IMR-90 (cell line): Measurements from ENCODE around the gene OLFM4. TPM values are rescaled to one million over a fixed set of nuclear protein-coding genes. Genes with fewer than 3 reads are reported as not detected.

Source experiments
- ATAC-seq: fragments of 200-7000 bp; cut with Tn5 transposase; 2 replicates; pipeline ENCODE4 v1.9.1; 2020; ENCODE audit warnings: low read depth, mild to moderate bottlenecking, moderate library complexity
- BruUV-seq: library from RNA; stranded (reverse); fragments of 400-500 nt; replicated peaks from 2 replicates; lab custom pipeline; 2021; lab: Mats Ljungman, UMichigan
- CTCF ChIA-PET: fragments of 300-600 bp; formaldehyde crosslinking; extraction: SDS; loops from one replicate; lab custom pipeline; 2021; ENCODE audit warnings: antibody characterized with exemption; lab: Yijun Ruan, JAX
- POLR2A ChIA-PET: fragments of 300-600 bp; sonication (Branson Sonifier 250); formaldehyde crosslinking; loops from one replicate; lab custom pipeline; 2022; ENCODE audit warnings: antibody characterized with exemption; ENCODE audit not compliant: unreplicated experiment; lab: Charles Lee
- DNase-seq: peaks from one replicate; pipeline ENCODE4 v3.0.0; 2013
- H2AFZ ChIP-seq: replicated peaks from 2 replicates; pipeline ENCODE3; 2013; ENCODE audit warnings: low read length, mild to moderate bottlenecking; ENCODE audit not compliant: poor library complexity
- H2AK5ac ChIP-seq: 2 replicates; pipeline ENCODE4 v1.6.1; 2013; ENCODE audit warnings: low read depth, low read length, inconsistent platforms
- H2AK9ac ChIP-seq: replicated peaks from 2 replicates; pipeline ENCODE3; 2013; ENCODE audit warnings: mild to moderate bottlenecking, low read depth, low read length, moderate library complexity; ENCODE audit not compliant: poor library complexity
- H2BK120ac ChIP-seq: 2 replicates; pipeline ENCODE4 v1.6.1; 2013; ENCODE audit warnings: low read depth, low read length, inconsistent platforms
- H2BK15ac ChIP-seq: 3 replicates; pipeline ENCODE4 v1.6.1; 2013; ENCODE audit warnings: low read depth, low read length, inconsistent platforms
- H2BK20ac ChIP-seq: 2 replicates; pipeline ENCODE4 v1.6.1; 2013; ENCODE audit warnings: low read depth, mild to moderate bottlenecking, inconsistent platforms, low read length, moderate library complexity
- H2BK5ac ChIP-seq: 2 replicates; pipeline ENCODE4 v1.6.1; 2013; ENCODE audit warnings: mild to moderate bottlenecking, low read depth, low read length, inconsistent platforms; ENCODE audit not compliant: poor library complexity, severe bottlenecking
- H3K14ac ChIP-seq: replicated peaks from 2 replicates; pipeline ENCODE4 v1.6.1; 2013; ENCODE audit warnings: low read depth, low read length, inconsistent platforms
- H3K18ac ChIP-seq: 2 replicates; pipeline ENCODE4 v1.6.1; 2013; ENCODE audit warnings: low read depth, low read length, control low read depth
- H3K23ac ChIP-seq: 2 replicates; pipeline ENCODE4 v1.6.1; 2013; ENCODE audit warnings: low read depth, low read length, inconsistent platforms
- H3K27ac ChIP-seq: 2 replicates; pipeline ENCODE4 v1.5.1; 2013; ENCODE audit warnings: mild to moderate bottlenecking, control low read depth, low read length; ENCODE audit not compliant: insufficient read depth
- H3K27me3 ChIP-seq: 2 replicates; pipeline ENCODE4 v1.6.1; 2013; ENCODE audit warnings: low read length; ENCODE audit not compliant: control insufficient read depth, insufficient read depth
- H3K36me3 ChIP-seq: 2 replicates; pipeline ENCODE4 v1.6.1; 2013; ENCODE audit warnings: low read length, mixed read lengths; ENCODE audit not compliant: control insufficient read depth, insufficient read depth
- H3K4ac ChIP-seq: 2 replicates; pipeline ENCODE4 v1.6.1; 2013; ENCODE audit warnings: low read depth, low read length, inconsistent platforms
- H3K4me1 ChIP-seq: 2 replicates; pipeline ENCODE4 v1.6.1; 2013; ENCODE audit warnings: low read length, mixed read lengths; ENCODE audit not compliant: control insufficient read depth, insufficient read depth
- H3K4me2 ChIP-seq: 2 replicates; pipeline ENCODE4 v1.6.1; 2013; ENCODE audit warnings: low read depth, mild to moderate bottlenecking, control low read depth, low read length, moderate library complexity
- H3K4me3 ChIP-seq: 2 replicates; pipeline ENCODE4 v1.5.1; 2013; ENCODE audit warnings: low read depth, mild to moderate bottlenecking, control low read depth, low read length, moderate library complexity; ENCODE audit not compliant: insufficient read depth
- H3K56ac ChIP-seq: 2 replicates; pipeline ENCODE4 v1.6.1; 2013; ENCODE audit warnings: low read length, inconsistent platforms; ENCODE audit not compliant: insufficient read depth; ENCODE audit errors: extremely low read depth
- H3K79me1 ChIP-seq, 2 experiments: 2 replicates each; pipeline ENCODE4 v1.6.1; 2013; ENCODE audit warnings: low read length in 2 of 2, inconsistent platforms in 1 of 2, low read depth in 1 of 2
- H3K9ac ChIP-seq: 2 replicates; pipeline ENCODE4 v1.6.1; 2013; ENCODE audit warnings: low read depth, low read length, control low read depth
- H3K9me1 ChIP-seq: 2 replicates; pipeline ENCODE4 v1.6.1; 2013; ENCODE audit warnings: low read length, inconsistent platforms; ENCODE audit not compliant: insufficient read depth
- H3K9me3 ChIP-seq: 2 replicates; pipeline ENCODE4 v1.6.1; 2013; ENCODE audit warnings: low read length; ENCODE audit not compliant: control insufficient read depth, insufficient read depth
- H4K20me1 ChIP-seq: 2 replicates; pipeline ENCODE4 v1.6.1; 2013; ENCODE audit warnings: low read length, inconsistent platforms; ENCODE audit not compliant: insufficient read depth
- H4K5ac ChIP-seq: 2 replicates; pipeline ENCODE4 v1.6.1; 2013; ENCODE audit warnings: mild to moderate bottlenecking, low read depth, low read length, control low read depth
- H4K8ac ChIP-seq, 2 experiments: 2 replicates each; pipeline ENCODE4 v1.6.1; 2013; ENCODE audit warnings: low read depth in 2 of 2, low read length in 2 of 2, control low read depth in 1 of 2, inconsistent platforms in 1 of 2
- H4K91ac ChIP-seq: 2 replicates; pipeline ENCODE4 v1.6.1; 2013; ENCODE audit warnings: low read depth, low read length, inconsistent platforms; ENCODE audit not compliant: insufficient read depth
- CEBPB ChIP-seq: IDR thresholded peaks from 2 replicates; pipeline ENCODE4 v1.6.1; 2012; ENCODE audit warnings: low read depth, low read length, improper control_type of control experiment
- RFX5 ChIP-seq: IDR thresholded peaks from 2 replicates; pipeline ENCODE4 v1.8.0; 2012; ENCODE audit warnings: low read depth, mild to moderate bottlenecking, low read length, moderate library complexity
- SMC3 ChIP-seq: fragments of 150-350 bp; IDR thresholded peaks from 2 replicates; pipeline ENCODE4 v1.6.1; 2016; ENCODE audit warnings: low read depth, mild to moderate bottlenecking, antibody characterized with exemption, low read length, moderate library complexity
- WGBS, 2 experiments: methylation state at CpG; one replicate each; pipeline versions ENCODE4 v1.1.5 to v1.1.7; 2013; ENCODE audit warnings: missing lambda C conversion rate in 2 of 2; ENCODE audit not compliant: insufficient read length in 1 of 2; ENCODE audit errors: extremely low coverage in 2 of 2; 5-methylcytosine and 5-hydroxymethylcytosine counted together
- dilution Hi-C: fragments of 300-500 bp; cut with HindIII; formaldehyde crosslinking; loops from one replicate; pipeline ENCODE4 v1.14.3; 2018; ENCODE audit warnings: low sequenced_read_pairs; ENCODE audit not compliant: unreplicated experiment
- in situ Hi-C: fragments of 300-500 bp; cut with MboI; formaldehyde crosslinking; loops from 3 replicates; pipeline ENCODE4 v1.14.3; 2019; ENCODE audit warnings: low sequenced_read_pairs, inconsistent platforms, mixed read lengths
- intact Hi-C: fragments of 100-400 bp; cut with micrococcal nuclease; formaldehyde crosslinking; loops from 2 replicates; pipeline ENCODE4 v1.10.0; 2022
- polyA plus RNA-seq, 3 experiments: library from polyadenylated mRNA; depleted of rRNA; stranded (reverse); fragments of >200 nt; gene quantifications; 2 replicates each; pipeline ENCODE4 v1.2.3, GENCODE V29; 2012; ENCODE audit warnings: low replicate concordance in 1 of 3
- total RNA-seq: library from RNA; depleted of rRNA; stranded (reverse); fragments of >200 nt; gene quantifications from 2 replicates; pipeline ENCODE4 v1.2.3, GENCODE V29; 2012
- TF ChIP-seq, protein P1 (sequence below): fragments of 150-350 bp; IDR thresholded peaks from 2 replicates; pipeline ENCODE4 v1.6.1; 2016; ENCODE audit warnings: low read depth, mild to moderate bottlenecking, low read length, moderate library complexity, borderline replicate concordance

Gene OLFM4
- total and polyA plus RNA-seq, 2 of the 4 experiments (the other 2 are of a cell fraction), result not detected

DNA sequence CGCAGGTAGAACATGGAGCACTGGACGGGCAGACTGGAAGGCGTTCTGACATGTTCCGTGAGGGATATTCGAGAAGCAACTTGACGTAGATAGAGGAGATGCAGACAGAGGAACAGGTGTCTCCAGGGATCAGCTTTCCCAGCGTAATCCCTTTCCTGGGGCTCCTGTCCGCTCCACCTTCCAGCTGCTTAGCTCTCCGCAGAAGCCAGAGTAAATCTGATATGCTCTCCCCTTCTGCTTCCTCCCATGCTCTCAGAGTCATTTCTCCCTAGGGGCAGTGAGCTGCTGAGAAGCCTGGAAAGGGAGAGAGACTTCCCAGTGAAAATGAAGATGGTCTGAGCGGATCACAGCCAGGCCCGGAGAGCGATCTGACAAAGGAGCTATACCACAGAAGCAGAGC is 23.0 kb upstream of the OLFM4 start:
- no peak overlapping the region for H2AK9ac ChIP-seq
- H4K91ac ChIP-seq, result no peak overlapping the region
- TF ChIP-seq, protein P1, sequence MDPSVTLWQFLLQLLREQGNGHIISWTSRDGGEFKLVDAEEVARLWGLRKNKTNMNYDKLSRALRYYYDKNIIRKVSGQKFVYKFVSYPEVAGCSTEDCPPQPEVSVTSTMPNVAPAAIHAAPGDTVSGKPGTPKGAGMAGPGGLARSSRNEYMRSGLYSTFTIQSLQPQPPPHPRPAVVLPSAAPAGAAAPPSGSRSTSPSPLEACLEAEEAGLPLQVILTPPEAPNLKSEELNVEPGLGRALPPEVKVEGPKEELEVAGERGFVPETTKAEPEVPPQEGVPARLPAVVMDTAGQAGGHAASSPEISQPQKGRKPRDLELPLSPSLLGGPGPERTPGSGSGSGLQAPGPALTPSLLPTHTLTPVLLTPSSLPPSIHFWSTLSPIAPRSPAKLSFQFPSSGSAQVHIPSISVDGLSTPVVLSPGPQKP, result no peak
- TF ChIP-seq RFX5, result no peak
- TF ChIP-seq CEBPB, result no peak
- no peak for TF ChIP-seq SMC3
- H2BK20ac ChIP-seq, result no peak overlapping the region
- no peak overlapping the region for H3K27ac ChIP-seq
- ChIA-PET POLR2A (no interaction called here), CTCF (no interaction called here)
- H4K5ac ChIP-seq, result no peak overlapping the region
- H2BK15ac ChIP-seq, result no peak overlapping the region
- no peaks in the 10 kb centered on the region for H3K36me3 ChIP-seq
- H3K4me1 ChIP-seq, result no peaks in the 10 kb centered on the region
- no peak overlapping the region for H3K4me2 ChIP-seq
- no peak overlapping the region for H3K14ac ChIP-seq
- ATAC-seq (no peak), DNase-seq (no peak)
- H3K79me1 ChIP-seq, result no peaks in the 10 kb centered on the region
- no TSS peak for BruUV-seq
- H3K9me3 ChIP-seq, result peaks cover 5% of the 10 kb centered on the region
- no peaks in the 10 kb centered on the region for H3K27me3 ChIP-seq
- H4K20me1 ChIP-seq, result no peaks in the 10 kb centered on the region
- H3K56ac ChIP-seq, result no peak overlapping the region
- H4K8ac ChIP-seq, result no peak overlapping the region
- H2BK5ac ChIP-seq, result no peak overlapping the region
- no peak overlapping the region for H2BK120ac ChIP-seq
- H3K9me1 ChIP-seq, result no peaks in the 10 kb centered on the region
- H2AFZ ChIP-seq, result no peak overlapping the region
- no peak overlapping the region for H3K18ac ChIP-seq
- in situ Hi-C loops, result no loop called here
- 62% methylated on average over 4 of the region's 12 CpGs; no CpG with 5 or more reads in 1 of the 2 experiments for WGBS, 2 experiments
- no peak overlapping the region for H3K9ac ChIP-seq
- no peak overlapping the region for H3K23ac ChIP-seq
- no peak overlapping the region for H3K4me3 ChIP-seq
- intact Hi-C loops, result no loop called here
- dilution Hi-C loops, result no loop called here
- H2AK5ac ChIP-seq, result no peak overlapping the region
- H3K4ac ChIP-seq, result no peak overlapping the region
